ENCODE data around the gene TMTC2. TPM values are rescaled to one million over a fixed set of nuclear protein-coding genes. Genes with fewer than 3 reads are reported as not detected.

Gene TMTC2
- total and polyA plus RNA-seq, 2 donors (not counting 3 experiments of a cell fraction or from before 2014, with no cell fraction given), result 4.1 to 7.8 TPM

DNA sequence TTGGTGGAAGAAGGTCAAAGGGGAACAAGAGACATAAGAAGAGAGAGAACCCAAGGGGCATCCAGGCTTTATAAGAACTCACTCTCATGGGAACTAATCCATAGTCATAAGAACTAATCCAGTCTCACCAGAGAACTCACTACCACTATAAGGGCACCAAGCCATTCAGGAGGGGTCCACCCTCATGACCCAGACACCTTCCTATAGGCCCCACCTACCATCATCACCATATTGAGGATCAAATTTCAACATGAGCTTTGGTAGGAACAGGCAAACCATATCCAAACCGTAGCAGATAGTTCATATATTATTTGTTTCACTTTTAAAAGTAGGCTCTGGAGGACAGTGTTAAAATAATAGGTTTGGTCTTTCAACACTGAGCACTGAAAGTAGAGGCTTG lies 350.1 kb downstream of the TMTC2 start:
- Histone ChIP-seq H4K20me1 (replicated peaks; ENCODE audit: control insufficient read depth, extremely low read depth, insufficient read depth, low read length) (no peaks in the 10 kb centered on the region), H3K4me1 (ENCODE audit: control insufficient read depth, extremely low read depth, insufficient read depth, low read length) (no peaks in the 10 kb centered on the region), H3K9ac (replicated peaks; ENCODE audit: extremely low read depth, insufficient read depth, low read length) (no peak overlapping the region), H3K9me1 (replicated peaks; ENCODE audit: control insufficient read depth, extremely low read depth, insufficient read depth, low read length) (no peaks in the 10 kb centered on the region), H3K9me3 (replicated peaks; ENCODE audit: control insufficient read depth, insufficient read depth, low read length) (no peaks in the 10 kb centered on the region), H3K4me2 (ENCODE audit: insufficient read depth, low read length) (no peak overlapping the region), H3K4me3 (replicated peaks in 1 of 3; ENCODE audit: insufficient read depth in 1 of 3, low read depth in 1 of 3, low read length in 3 of 3) (no peak overlapping the region), H3K27ac (ENCODE audit: insufficient read depth, low read depth, low read length) (no peak overlapping the region), H3K27me3 (ENCODE audit: control insufficient read depth in 2 of 2, insufficient read depth in 2 of 2, low read length in 2 of 2) (no peaks in the 10 kb centered on the region), H2AFZ (ENCODE audit: low read depth, low read length) (no peak overlapping the region), H3K36me3 (ENCODE audit: control insufficient read depth in 2 of 2, extremely low read depth in 1 of 2, insufficient read depth in 2 of 2, low read length in 2 of 2) (no peaks in the 10 kb centered on the region), H3K79me2 (ENCODE audit: control insufficient read depth, insufficient read depth, low read length) (no peaks in the 10 kb centered on the region)
- CTCF ChIA-PET, result no interaction called here
- intact Hi-C loops (cut with micrococcal nuclease), result no loop called here
- FAIRE-seq, result no peak
- DNase-seq (ENCODE audit: low read depth, low spot score), result no peak
- BruUV-seq (replicated peaks), result no TSS peak
- TF ChIP-seq MYC (IDR thresholded peaks at IDR 0.05; ENCODE audit: low read depth, low read length), result no peak
- TF ChIP-seq POLR2AphosphoS5 (IDR thresholded peaks at IDR 0.05; ENCODE audit: insufficient read depth, low read depth, low read length), result no peak
- POLR2A ChIA-PET, result no interaction called here
- dilution Hi-C loops (cut with MboI; ENCODE audit: extremely low pct_ligation_motif_present, low sequenced_read_pairs), result no loop called here

DNA sequence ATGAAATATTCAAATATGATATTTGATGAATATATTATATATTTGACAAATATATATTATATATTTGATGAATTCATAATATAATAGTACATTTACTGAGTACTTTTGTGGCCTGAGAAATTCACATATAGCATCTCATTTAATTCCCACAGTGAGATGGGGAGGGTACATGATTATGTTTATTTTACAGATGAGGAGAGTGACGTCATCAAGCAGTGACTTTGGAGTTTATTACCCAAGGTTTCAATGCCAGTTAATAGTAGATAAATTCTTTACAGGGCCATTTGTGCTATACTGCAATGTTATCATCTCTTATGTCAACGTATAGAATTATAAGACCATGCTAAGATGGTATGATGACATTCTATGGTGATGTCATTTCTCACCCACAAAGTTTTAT lies 352.7 kb downstream of the TMTC2 start:
- DNase-seq (ENCODE audit: low read depth, low spot score), result no peak
- CTCF ChIA-PET, result interaction anchor here (1.1 kb wide), 1 partner anchor 8 kb away, joined by 5 read pairs; no protein-coding TSS in a partner anchor
- intact Hi-C loops (cut with micrococcal nuclease), result no loop called here
- no TSS peak for BruUV-seq (replicated peaks)
- H3K79me2 ChIP-seq (ENCODE audit: control insufficient read depth, insufficient read depth, low read length), result no peaks in the 10 kb centered on the region
- no peak overlapping the region for H3K9ac ChIP-seq (replicated peaks; ENCODE audit: extremely low read depth, insufficient read depth, low read length)
- no peaks in the 10 kb centered on the region for H3K4me1 ChIP-seq (ENCODE audit: control insufficient read depth, extremely low read depth, insufficient read depth, low read length)
- no peak overlapping the region for H3K4me2 ChIP-seq (ENCODE audit: insufficient read depth, low read length)
- H3K36me3 ChIP-seq (ENCODE audit: control insufficient read depth in 2 of 2, extremely low read depth in 1 of 2, insufficient read depth in 2 of 2, low read length in 2 of 2), result no peaks in the 10 kb centered on the region
- no peak overlapping the region for H3K27ac ChIP-seq (ENCODE audit: insufficient read depth, low read depth, low read length)
- H2AFZ ChIP-seq (ENCODE audit: low read depth, low read length), result no peak overlapping the region
- FAIRE-seq, result no peak
- H3K9me1 ChIP-seq (replicated peaks; ENCODE audit: control insufficient read depth, extremely low read depth, insufficient read depth, low read length), result no peaks in the 10 kb centered on the region
- no peaks in the 10 kb centered on the region for H4K20me1 ChIP-seq (replicated peaks; ENCODE audit: control insufficient read depth, extremely low read depth, insufficient read depth, low read length)
- H3K4me3 ChIP-seq (replicated peaks in 1 of 3; ENCODE audit: insufficient read depth in 1 of 3, low read depth in 1 of 3, low read length in 3 of 3), result no peak overlapping the region
- POLR2A ChIA-PET, result no interaction called here
- H3K27me3 ChIP-seq (ENCODE audit: control insufficient read depth in 2 of 2, insufficient read depth in 2 of 2, low read length in 2 of 2), result no peaks in the 10 kb centered on the region
- dilution Hi-C loops (cut with MboI; ENCODE audit: extremely low pct_ligation_motif_present, low sequenced_read_pairs), result no loop called here
- H3K9me3 ChIP-seq (replicated peaks; ENCODE audit: control insufficient read depth, insufficient read depth, low read length), result no peaks in the 10 kb centered on the region
- no peak for TF ChIP-seq EZH2 (IDR thresholded peaks at IDR 0.05; ENCODE audit: borderline replicate concordance, low read depth, low read length, severe bottlenecking)
- TF ChIP-seq POLR2A (IDR thresholded peaks at IDR 0.05; ENCODE audit: low read depth, low read length), result no peak
- TF ChIP-seq JUN (IDR thresholded peaks at IDR 0.05; ENCODE audit: borderline replicate concordance, insufficient read depth, insufficient read length, low read depth), result no peak
- TF ChIP-seq, protein P1, sequence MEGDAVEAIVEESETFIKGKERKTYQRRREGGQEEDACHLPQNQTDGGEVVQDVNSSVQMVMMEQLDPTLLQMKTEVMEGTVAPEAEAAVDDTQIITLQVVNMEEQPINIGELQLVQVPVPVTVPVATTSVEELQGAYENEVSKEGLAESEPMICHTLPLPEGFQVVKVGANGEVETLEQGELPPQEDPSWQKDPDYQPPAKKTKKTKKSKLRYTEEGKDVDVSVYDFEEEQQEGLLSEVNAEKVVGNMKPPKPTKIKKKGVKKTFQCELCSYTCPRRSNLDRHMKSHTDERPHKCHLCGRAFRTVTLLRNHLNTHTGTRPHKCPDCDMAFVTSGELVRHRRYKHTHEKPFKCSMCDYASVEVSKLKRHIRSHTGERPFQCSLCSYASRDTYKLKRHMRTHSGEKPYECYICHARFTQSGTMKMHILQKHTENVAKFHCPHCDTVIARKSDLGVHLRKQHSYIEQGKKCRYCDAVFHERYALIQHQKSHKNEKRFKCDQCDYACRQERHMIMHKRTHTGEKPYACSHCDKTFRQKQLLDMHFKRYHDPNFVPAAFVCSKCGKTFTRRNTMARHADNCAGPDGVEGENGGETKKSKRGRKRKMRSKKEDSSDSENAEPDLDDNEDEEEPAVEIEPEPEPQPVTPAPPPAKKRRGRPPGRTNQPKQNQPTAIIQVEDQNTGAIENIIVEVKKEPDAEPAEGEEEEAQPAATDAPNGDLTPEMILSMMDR (IDR thresholded peaks at IDR 0.05; ENCODE audit: extremely low read depth in 1 of 2, insufficient read depth in 1 of 2, low read depth in 1 of 2, low read length in 2 of 2), result no peak
- no peak for TF ChIP-seq POLR2AphosphoS5 (IDR thresholded peaks at IDR 0.05; ENCODE audit: insufficient read depth, low read depth, low read length)
- no peak for TF ChIP-seq MYC (IDR thresholded peaks at IDR 0.05; ENCODE audit: low read depth, low read length)
- no peak for TF ChIP-seq GATA2 (IDR thresholded peaks at IDR 0.05; ENCODE audit: insufficient read depth, insufficient read length, low read depth, low read length)
- TF ChIP-seq, protein P2, sequence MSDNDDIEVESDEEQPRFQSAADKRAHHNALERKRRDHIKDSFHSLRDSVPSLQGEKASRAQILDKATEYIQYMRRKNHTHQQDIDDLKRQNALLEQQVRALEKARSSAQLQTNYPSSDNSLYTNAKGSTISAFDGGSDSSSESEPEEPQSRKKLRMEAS (IDR thresholded peaks at IDR 0.05; ENCODE audit: insufficient read depth, insufficient read length), result no peak
- no peak for TF ChIP-seq FOS (IDR thresholded peaks at IDR 0.05; ENCODE audit: borderline replicate concordance, insufficient read depth, low read length)
